Measurements from ENCODE around the gene TXNDC17.
"Not testable (repeated sequence)": the region's sequence is repeated elsewhere in the genome, so short reads cannot be mapped to it uniquely, and the experiment has no call there.

The TXNDC17 gene

GRCh38 chr17:6677158-6677831 is 36.4 kb downstream of the TXNDC17 start:
- TF ChIP-seq GATA1 (IDR thresholded peaks at IDR 0.05; ENCODE audit: low read depth, low read length) (no peak), POLR2A (IDR thresholded peaks at IDR 0.05; ENCODE audit: low read length) (no peak)
- DNase-seq, result no peak

DNA sequence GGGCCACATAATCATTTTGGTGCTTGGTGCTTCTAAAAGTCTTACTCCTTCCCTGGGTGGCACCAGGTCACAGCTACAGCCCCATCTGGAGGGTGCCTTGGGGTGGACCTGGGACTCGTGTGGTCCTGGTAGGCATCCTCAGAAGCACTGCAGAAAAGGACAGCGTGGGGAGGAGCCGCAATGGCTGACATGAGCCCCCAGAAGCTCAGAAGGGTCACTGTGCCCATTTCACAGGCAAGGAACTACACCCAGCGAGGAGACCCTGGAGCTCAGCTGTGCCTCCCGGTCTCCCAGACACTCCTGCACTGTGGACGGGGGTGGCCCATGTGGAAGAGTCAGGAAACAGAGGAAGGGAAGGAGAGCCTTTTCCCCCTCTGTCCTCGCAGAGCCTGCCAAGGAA is 37.1 kb downstream of the TXNDC17 start:
- TF ChIP-seq POLR2A (IDR thresholded peaks at IDR 0.05; ENCODE audit: low read length) (no peak), GATA1 (IDR thresholded peaks at IDR 0.05; ENCODE audit: low read depth, low read length) (no peak)
- no peak for DNase-seq

- no peak for DNase-seq
- no peak for TF ChIP-seq POLR2A (IDR thresholded peaks at IDR 0.05; ENCODE audit: low read length)
- no peak for TF ChIP-seq GATA1 (IDR thresholded peaks at IDR 0.05; ENCODE audit: low read depth, low read length)
These were observed 38.4 kb downstream of the TXNDC17 start for GRCh38 chr17:6679241-6679640.

DNA sequence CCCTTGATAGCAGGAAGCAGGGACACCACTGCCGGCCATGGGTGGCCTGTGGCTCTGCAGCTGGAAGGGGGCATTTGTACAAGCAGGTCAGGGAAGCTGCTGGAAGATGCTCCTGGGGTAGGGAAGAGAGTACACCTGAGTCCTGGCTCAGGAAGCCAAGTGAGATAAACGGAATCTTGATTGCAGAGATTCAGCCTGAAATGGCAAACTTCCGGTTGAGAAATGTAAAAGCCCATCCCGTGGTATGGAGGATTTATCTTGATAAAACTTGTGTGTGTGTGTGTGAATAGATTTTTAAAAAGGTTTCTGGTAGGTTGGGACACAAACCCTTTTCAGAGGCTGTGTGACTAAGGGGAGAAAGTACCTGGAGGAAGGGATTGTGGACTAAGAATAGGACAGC is 40.3 kb downstream of the TXNDC17 start:
- TF ChIP-seq POLR2A (IDR thresholded peaks at IDR 0.05; ENCODE audit: low read length) (no peak), GATA1 (IDR thresholded peaks at IDR 0.05; ENCODE audit: low read depth, low read length) (no peak)

GRCh38 chr17:6681671-6682070 is 40.8 kb downstream of the TXNDC17 start:
- TF ChIP-seq POLR2A (IDR thresholded peaks at IDR 0.05; ENCODE audit: low read length), result no peak
- no peak for TF ChIP-seq GATA1 (IDR thresholded peaks at IDR 0.05; ENCODE audit: low read depth, low read length)
- DNase-seq, result no peak

More for the DNA sequence above, 40.3 kb downstream of the TXNDC17 start:
- no peak for DNase-seq

DNA sequence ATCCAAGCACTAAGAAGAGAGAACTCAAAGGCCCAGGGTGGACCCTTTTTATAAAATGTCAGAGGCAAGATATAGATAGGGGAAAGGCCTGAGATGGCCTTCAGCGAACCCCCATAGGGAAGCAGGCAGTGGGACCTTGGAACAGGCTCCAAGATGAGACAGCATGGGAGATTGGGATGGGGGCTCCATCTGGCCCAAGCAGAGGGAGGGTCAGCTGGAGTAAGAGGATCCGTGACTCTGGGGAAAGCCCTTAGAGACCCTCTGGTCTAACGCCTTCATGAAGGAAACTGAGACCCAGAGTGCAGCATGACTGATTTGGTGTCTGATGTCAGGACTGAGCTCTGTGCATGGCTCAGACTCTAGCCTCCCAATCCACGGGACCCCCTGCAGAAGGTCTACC is 41.5 kb downstream of the TXNDC17 start:
- DNase-seq, result no peak
- TF ChIP-seq GATA1 (IDR thresholded peaks at IDR 0.05; ENCODE audit: low read depth, low read length) (no peak), POLR2A (IDR thresholded peaks at IDR 0.05; ENCODE audit: low read length) (no peak)

- TF ChIP-seq GATA1 (IDR thresholded peaks at IDR 0.05; ENCODE audit: low read depth, low read length) (no peak), POLR2A (IDR thresholded peaks at IDR 0.05; ENCODE audit: low read length) (no peak)
- no peak for DNase-seq
These were observed 42.3 kb downstream of the TXNDC17 start for GRCh38 chr17:6683081-6683684.

- DNase-seq, result no peak
- TF ChIP-seq GATA1 (IDR thresholded peaks at IDR 0.05; ENCODE audit: low read depth, low read length), result no peak
- no peak for TF ChIP-seq POLR2A (IDR thresholded peaks at IDR 0.05; ENCODE audit: low read length)
These were observed 43.0 kb downstream of the TXNDC17 start for GRCh38 chr17:6683730-6684459.

GRCh38 chr17:6684460-6684783 is 43.6 kb downstream of the TXNDC17 start:
- TF ChIP-seq POLR2A (IDR thresholded peaks at IDR 0.05; ENCODE audit: low read length) (no peak), GATA1 (IDR thresholded peaks at IDR 0.05; ENCODE audit: low read depth, low read length) (no peak)

GRCh38 chr17:6684881-6685767 is 44.3 kb downstream of the TXNDC17 start:
- TF ChIP-seq GATA1 (IDR thresholded peaks at IDR 0.05; ENCODE audit: low read depth, low read length) (no peak), POLR2A (IDR thresholded peaks at IDR 0.05; ENCODE audit: low read length) (no peak)
- DNase-seq, result no peak

More at GRCh38 chr17:6684460-6684783, 43.6 kb downstream of the TXNDC17 start:
- no peak for DNase-seq

DNA sequence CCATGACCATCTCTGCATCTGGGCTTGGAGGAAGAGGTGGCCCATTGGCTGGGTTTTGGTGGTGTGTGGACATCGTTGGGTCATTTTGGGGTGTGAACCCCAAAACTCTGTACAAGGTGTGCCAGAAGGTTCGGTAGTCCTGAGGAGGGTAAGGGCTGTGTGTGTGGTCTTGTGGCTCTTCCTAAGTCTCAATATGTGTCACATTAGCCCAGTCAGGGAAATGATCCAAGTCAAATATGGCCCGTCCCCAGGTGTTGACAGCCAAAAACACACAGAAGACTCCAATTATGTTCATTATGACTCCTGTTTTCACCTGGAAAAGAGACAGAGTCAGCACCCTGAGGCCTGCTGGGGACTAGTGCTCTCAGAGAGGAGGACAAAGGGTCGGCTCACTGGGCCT is 45.2 kb downstream of the TXNDC17 start:
- TF ChIP-seq POLR2A (IDR thresholded peaks at IDR 0.05; ENCODE audit: low read length) (no peak), GATA1 (IDR thresholded peaks at IDR 0.05; ENCODE audit: low read depth, low read length) (no peak)

DNA sequence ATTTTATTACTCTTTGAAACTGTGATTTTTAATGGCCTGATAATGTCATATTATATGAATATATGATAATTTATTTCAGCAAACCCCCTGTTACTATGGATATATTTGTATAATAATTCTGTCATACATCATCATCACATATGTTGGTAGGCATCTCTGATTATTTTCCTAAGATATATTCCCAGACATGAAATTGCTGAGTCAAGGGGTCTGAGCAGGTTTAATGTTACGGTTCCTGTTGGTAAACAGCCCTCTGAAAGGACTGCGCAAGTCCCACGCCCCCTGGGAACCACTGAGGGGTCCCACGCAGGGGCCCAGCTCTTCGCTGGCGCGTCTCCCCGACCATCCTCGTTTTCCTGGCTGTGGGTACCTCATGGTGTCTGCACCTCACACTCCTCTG is 48.1 kb downstream of the TXNDC17 start:
- no peak for TF ChIP-seq GATA1 (IDR thresholded peaks at IDR 0.05; ENCODE audit: low read depth, low read length)
- TF ChIP-seq POLR2A (IDR thresholded peaks at IDR 0.05; ENCODE audit: low read length), result no peak
- no peak for DNase-seq

More for the DNA sequence above, 45.2 kb downstream of the TXNDC17 start:
- no peak for DNase-seq

GRCh38 chr17:6690641-6691040 is 49.8 kb downstream of the TXNDC17 start:
- TF ChIP-seq GATA1 (IDR thresholded peaks at IDR 0.05; ENCODE audit: low read depth, low read length) (no peak), POLR2A (IDR thresholded peaks at IDR 0.05; ENCODE audit: low read length) (no peak)
- no peak for DNase-seq

GRCh38 chr17:6691546-6691945 is 50.7 kb downstream of the TXNDC17 start:
- TF ChIP-seq POLR2A (IDR thresholded peaks at IDR 0.05; ENCODE audit: low read length) (no peak), GATA1 (IDR thresholded peaks at IDR 0.05; ENCODE audit: low read depth, low read length) (no peak)
- no peak for DNase-seq

GRCh38 chr17:6691958-6692357 is 51.1 kb downstream of the TXNDC17 start:
- DNase-seq, result not testable (repeated sequence)
